ENCODE data around the gene GLRX3. TPM values are rescaled to one million over a fixed set of nuclear protein-coding genes. Genes with fewer than 3 reads are reported as not detected.

GLRX3 gene
- total and polyA plus RNA-seq, 2 experiments from 2014 or later, result 141 to 201 TPM

GRCh38 chr10:130189608-130190054, 53.4 kb downstream of the GLRX3 start:
- H3K4me3 ChIP-seq, result no peak overlapping the region
- Mint-ChIP-seq H3K4me3 (no peak overlapping the region), H3K27me3 (ENCODE audit: insufficient read depth, low read depth, poor library complexity) (peaks cover 11% of the 10 kb centered on the region), H3K27ac (no peak overlapping the region), H3K9me3 (no peaks in the 10 kb centered on the region; the same call in 2 of the 3 replicates), H3K36me3 (ENCODE audit: low read depth) (peaks cover 21% of the 10 kb centered on the region), H3K4me1 (peaks cover 3% of the 10 kb centered on the region)
- no peaks in the 10 kb centered on the region for H3K79me2 ChIP-seq (replicated peaks; ENCODE audit: insufficient read depth)
- no peak overlapping the region for H2AFZ ChIP-seq
- DNase-seq (ENCODE audit: low spot score), result no peak
- 0 out of 2 replicates have a peak, but pooled peaks cover 3% of the 10 kb centered on the region for H3K36me3 ChIP-seq (ENCODE audit: insufficient read depth)
- ATAC-seq, result no peak; the same call in 2 of the 3 replicates
- H3K27ac ChIP-seq (ENCODE audit: low read depth), result no peak overlapping the region
- no peak for TF ChIP-seq CREB1 (CRISPR knock-in tag; IDR thresholded peaks at IDR 0.05; ENCODE audit: low read depth)
- no peak for TF ChIP-seq POLR2AphosphoS5 (IDR thresholded peaks at IDR 0.05; ENCODE audit: low read depth)
- no peak for TF ChIP-seq ZNF462 (CRISPR knock-in tag; IDR thresholded peaks at IDR 0.05)
- no peak for TF ChIP-seq EZH2phosphoT487 (IDR thresholded peaks at IDR 0.05; ENCODE audit: unreplicated experiment)
- TF ChIP-seq STAT1 (IDR thresholded peaks at IDR 0.05; ENCODE audit: unreplicated experiment), result no peak
- no peak for TF ChIP-seq ETS1 (IDR thresholded peaks at IDR 0.05)
- no peak for TF ChIP-seq NANOG (IDR thresholded peaks at IDR 0.05; ENCODE audit: borderline replicate concordance)
- no peak for TF ChIP-seq REST (IDR thresholded peaks at IDR 0.05; ENCODE audit: unreplicated experiment)
- TF ChIP-seq, protein P1, sequence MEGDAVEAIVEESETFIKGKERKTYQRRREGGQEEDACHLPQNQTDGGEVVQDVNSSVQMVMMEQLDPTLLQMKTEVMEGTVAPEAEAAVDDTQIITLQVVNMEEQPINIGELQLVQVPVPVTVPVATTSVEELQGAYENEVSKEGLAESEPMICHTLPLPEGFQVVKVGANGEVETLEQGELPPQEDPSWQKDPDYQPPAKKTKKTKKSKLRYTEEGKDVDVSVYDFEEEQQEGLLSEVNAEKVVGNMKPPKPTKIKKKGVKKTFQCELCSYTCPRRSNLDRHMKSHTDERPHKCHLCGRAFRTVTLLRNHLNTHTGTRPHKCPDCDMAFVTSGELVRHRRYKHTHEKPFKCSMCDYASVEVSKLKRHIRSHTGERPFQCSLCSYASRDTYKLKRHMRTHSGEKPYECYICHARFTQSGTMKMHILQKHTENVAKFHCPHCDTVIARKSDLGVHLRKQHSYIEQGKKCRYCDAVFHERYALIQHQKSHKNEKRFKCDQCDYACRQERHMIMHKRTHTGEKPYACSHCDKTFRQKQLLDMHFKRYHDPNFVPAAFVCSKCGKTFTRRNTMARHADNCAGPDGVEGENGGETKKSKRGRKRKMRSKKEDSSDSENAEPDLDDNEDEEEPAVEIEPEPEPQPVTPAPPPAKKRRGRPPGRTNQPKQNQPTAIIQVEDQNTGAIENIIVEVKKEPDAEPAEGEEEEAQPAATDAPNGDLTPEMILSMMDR (conservative IDR thresholded peaks at IDR 0.05; ENCODE audit: low read depth in 2 of 2), result no peak
- no peak for TF ChIP-seq EZH2 (IDR thresholded peaks at IDR 0.05; ENCODE audit: low read depth, unreplicated experiment)
- TF ChIP-seq ZNF114 (CRISPR knock-in tag; IDR thresholded peaks at IDR 0.05), result no peak
- no peak for TF ChIP-seq ZNF331 (CRISPR knock-in tag; IDR thresholded peaks at IDR 0.05; ENCODE audit: low read depth)
- no peak for TF ChIP-seq JUNB (IDR thresholded peaks at IDR 0.05; ENCODE audit: unreplicated experiment)
- H3K27me3 ChIP-seq (ENCODE audit: insufficient read depth), result no peaks in the 10 kb centered on the region
- no peak overlapping the region for H3K4me2 ChIP-seq
- H3K4me1 ChIP-seq (ENCODE audit: insufficient read depth), result no peaks in the 10 kb centered on the region
- no peaks in the 10 kb centered on the region; the same call in 1 of the 2 replicates for H4K20me1 ChIP-seq (replicated peaks; ENCODE audit: insufficient read depth)
- no peaks in the 10 kb centered on the region for H3K9me2 ChIP-seq (ENCODE audit: insufficient read depth)
- H3F3A ChIP-seq (replicated peaks; ENCODE audit: low read depth), result no peaks in the 10 kb centered on the region
